RWPE1 (cell line): ENCODE results near the gene RELA.

Experiments
- CTCF ChIA-PET: fragments of 350-600 bp; sonication (Branson Sonifier 250); formaldehyde crosslinking; extraction: SDS; loops from one replicate; lab custom pipeline; 2021; lab: Yijun Ruan, JAX
- POLR2A ChIA-PET: fragments of 400-600 bp; formaldehyde crosslinking; extraction: SDS; loops from one replicate; lab custom pipeline; 2020; ENCODE audit warnings: antibody characterized with exemption; ENCODE audit not compliant: low non-redundant PET; lab: Yijun Ruan, JAX
- DNase-seq: peaks from one replicate; pipeline ENCODE4 v3.0.0; 2012; ENCODE audit warnings: low spot score
- H3K27ac ChIP-seq: fragments of 450-650 bp; 2 replicates; pipeline ENCODE4 v1.5.1; 2017
- CTCF ChIP-seq: fragments of 450-650 bp; conservative IDR thresholded peaks from 2 replicates; pipeline ENCODE4 v1.5.1; 2017; ENCODE audit warnings: low read depth, mild to moderate bottlenecking

The RELA gene

GRCh38 chr11:65627202-65627601 is 35.5 kb downstream of the RELA start:
- CTCF ChIA-PET = no interaction called here
- POLR2A ChIA-PET = no interaction called here
- no peak for TF ChIP-seq CTCF
- peak overlapping the region; percentile 16 for H3K27ac ChIP-seq
- no peak for DNase-seq

GRCh38 chr11:65625628-65626342 is 36.9 kb downstream of the RELA start:
- ChIA-PET CTCF (interaction anchor here (0.6 to 0.7 kb wide), 4 partner anchors 11 to 235 kb away, joined by 3 to 6 read pairs (median 4); no protein-coding TSS in a partner anchor), POLR2A (no interaction called here)
- peak overlapping the region; percentile 22 for H3K27ac ChIP-seq
- DNase-seq = no peak
- TF ChIP-seq CTCF = peak; percentile 42

- DNase-seq = no peak
- 0 out of 2 replicates have a peak overlapping the region, but pooled peaks have one; percentile 2 for H3K27ac ChIP-seq
- POLR2A ChIA-PET = no interaction called here
- no peak for TF ChIP-seq CTCF
- CTCF ChIA-PET = interaction anchor here (0.6 kb wide), 1 partner anchor 12 kb away, joined by 4 read pairs; no protein-coding TSS in a partner anchor
These were observed 37.6 kb downstream of the RELA start for GRCh38 chr11:65624931-65625627.

GRCh38 chr11:65623852-65624616 is 38.7 kb downstream of the RELA start:
- peak overlapping the region; percentile 19; the same call in 1 of the 2 replicates for H3K27ac ChIP-seq
- TF ChIP-seq CTCF = no peak
- no peak for DNase-seq
- ChIA-PET CTCF (no interaction called here), POLR2A (no interaction called here)

GRCh38 chr11:65623177-65623576 is 39.5 kb downstream of the RELA start:
- H3K27ac ChIP-seq = peak overlapping the region; percentile 19
- no peak for TF ChIP-seq CTCF
- no peak for DNase-seq
- CTCF ChIA-PET = interaction anchor here (0.9 kb wide), 1 partner anchor 15 kb away, joined by 4 read pairs; the partner anchor contains the start of gene SIPA1
- POLR2A ChIA-PET = no interaction called here

- no peak for TF ChIP-seq CTCF
- DNase-seq = no peak
- POLR2A ChIA-PET = interaction anchor here (0.7 kb wide), 1 partner anchor 31 kb away, joined by 3 read pairs; no protein-coding TSS in a partner anchor
- peak overlapping the region; percentile 0; the same call in 1 of the 2 replicates for H3K27ac ChIP-seq
- CTCF ChIA-PET = no interaction called here
These were observed 40.7 kb downstream of the RELA start for GRCh38 chr11:65622011-65622410.
